Large intestine (tissue), 3 donors: ENCODE data around the gene TNFRSF8. TPM values are rescaled to one million over a fixed set of nuclear protein-coding genes. Genes with fewer than 3 reads are reported as not detected.

Experiments
- DNase-seq, 2 donors: peaks; one replicate each; pipeline versions ENCODE4 v3.0.0 to v3.0.0-alpha.2; 2013
- H3K27ac ChIP-seq: one replicate; pipeline ENCODE4 v1.5.1; 2013; ENCODE audit warnings: low read length
- H3K27me3 ChIP-seq: 2 replicates; pipeline ENCODE4 v1.6.1; 2013; ENCODE audit warnings: low read length; ENCODE audit not compliant: control insufficient read depth, insufficient read depth
- H3K36me3 ChIP-seq: 2 replicates; pipeline ENCODE4 v1.6.1; 2013; ENCODE audit warnings: low read length; ENCODE audit not compliant: control insufficient read depth, insufficient read depth
- H3K4me1 ChIP-seq: one replicate; pipeline ENCODE4 v1.6.1; 2013; ENCODE audit warnings: low read length; ENCODE audit not compliant: control insufficient read depth, insufficient read depth
- H3K4me3 ChIP-seq: one replicate; pipeline ENCODE4 v1.5.1; 2013; ENCODE audit warnings: low read length
- H3K9me3 ChIP-seq: one replicate; pipeline ENCODE4 v1.6.1; 2013; ENCODE audit warnings: mild to moderate bottlenecking, low read depth, low read length, moderate library complexity; ENCODE audit not compliant: control insufficient read depth
- whole genome bisulfite sequencing: methylation state at CpG from one replicate; pipeline ENCODE4 v1.1.5; 2013; ENCODE audit warnings: low lambda C conversion rate; ENCODE audit not compliant: insufficient coverage; 5-methylcytosine and 5-hydroxymethylcytosine counted together
- polyA plus RNA-seq: library from polyadenylated mRNA; unstranded; fragments of 120-200 nt; gene quantifications from one replicate; pipeline ENCODE4 v1.2.1, GENCODE V29; 2013

Gene TNFRSF8
- polyA plus RNA-seq, 1 donor, result 0.25 TPM

DNA sequence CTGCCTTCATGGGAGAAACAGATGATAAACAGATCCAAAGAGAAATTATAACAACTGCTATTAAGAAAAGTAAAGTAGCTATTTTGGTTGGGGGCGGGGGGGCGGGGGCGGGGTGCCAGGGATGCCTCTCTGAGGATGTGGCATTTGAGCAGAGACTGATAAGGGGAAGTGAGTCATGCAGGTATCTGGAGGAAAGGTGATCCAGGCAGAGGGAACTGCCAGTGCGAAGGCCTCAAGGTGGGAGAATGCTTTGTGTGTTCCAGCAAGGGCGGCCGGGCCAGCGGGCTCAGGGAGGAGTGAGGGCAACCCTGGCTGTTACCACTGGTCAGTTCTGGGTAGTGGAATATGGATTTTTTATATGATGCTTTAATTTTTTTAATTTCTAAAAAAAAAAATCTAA, 96.7 kb downstream of the TNFRSF8 start:
- Histone ChIP-seq H3K4me1 (peaks cover 10% of the 10 kb centered on the region), H3K27me3 (no peaks in the 10 kb centered on the region), H3K4me3 (no peak overlapping the region), H3K36me3 (no peaks in the 10 kb centered on the region), H3K9me3 (no peaks in the 10 kb centered on the region), H3K27ac (no peak overlapping the region)
- WGBS, result no CpG with 5 or more reads among the region's 7 CpGs
- no peak for DNase-seq

GRCh38 chr1:12161324-12161661, 98.2 kb downstream of the TNFRSF8 start:
- no peak overlapping the region for H3K4me3 ChIP-seq
- H3K27me3 ChIP-seq, result no peaks in the 10 kb centered on the region
- H3K4me1 ChIP-seq, result peaks cover 10% of the 10 kb centered on the region
- no peaks in the 10 kb centered on the region for H3K9me3 ChIP-seq
- no peaks in the 10 kb centered on the region for H3K36me3 ChIP-seq
- WGBS, result no CpG with 5 or more reads among the region's 2 CpGs
- no peak overlapping the region for H3K27ac ChIP-seq
- DNase-seq, result no peak

DNA sequence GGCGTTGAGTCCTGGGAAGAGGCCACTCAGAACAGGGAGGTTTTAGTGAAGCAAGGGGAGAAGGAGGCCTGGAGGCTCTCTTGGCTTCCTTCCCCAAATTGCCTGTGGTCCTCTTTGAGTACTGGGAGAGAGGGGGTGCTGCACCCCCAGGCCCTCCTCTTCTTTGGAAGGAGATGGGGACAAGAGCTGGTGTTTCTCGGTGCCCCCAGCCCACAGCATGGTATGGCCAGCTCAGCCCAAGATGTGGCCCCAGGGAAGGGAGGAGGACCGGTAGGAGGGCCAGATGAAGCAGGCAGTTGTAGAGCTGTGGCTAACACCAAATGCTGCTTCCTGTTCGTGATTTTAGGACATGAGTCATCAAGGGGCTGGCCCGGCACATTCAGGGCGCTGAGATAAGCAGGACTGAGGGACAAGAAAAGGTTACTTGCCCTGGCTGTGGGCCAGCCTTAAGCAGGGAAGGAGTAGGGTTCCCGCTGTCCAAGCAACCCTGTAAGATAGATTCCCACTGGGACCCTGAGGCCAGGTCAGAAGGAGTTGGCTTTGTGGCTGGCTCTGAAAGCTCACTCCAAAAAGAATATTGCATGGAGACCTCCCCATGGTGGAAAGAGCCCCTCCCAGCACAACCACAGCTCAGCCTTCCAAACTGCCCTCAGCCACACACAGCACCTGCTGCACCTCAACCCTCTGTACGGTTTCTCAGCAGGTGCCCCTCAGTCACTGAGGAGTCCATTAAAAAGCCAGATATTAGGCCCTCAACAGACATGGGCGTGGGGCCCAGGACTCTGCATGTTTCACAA, 98.8 kb downstream of the TNFRSF8 start:
- Histone ChIP-seq H3K27ac (no peak overlapping the region), H3K9me3 (no peaks in the 10 kb centered on the region), H3K36me3 (no peaks in the 10 kb centered on the region), H3K4me1 (peaks cover 10% of the 10 kb centered on the region), H3K4me3 (no peak overlapping the region), H3K27me3 (no peaks in the 10 kb centered on the region)
- no CpG with 5 or more reads among the region's 9 CpGs for WGBS
- peak in 1 of 2 donors; percentile 69 for DNase-seq

GRCh38 chr1:12162459-12163137, 99.5 kb downstream of the TNFRSF8 start:
- H3K36me3 ChIP-seq, result no peaks in the 10 kb centered on the region
- WGBS, result 100% methylated on average over 2 of the region's 11 CpGs
- peaks cover 10% of the 10 kb centered on the region for H3K4me1 ChIP-seq
- DNase-seq, result no peak
- peaks cover 3% of the 10 kb centered on the region for H3K27me3 ChIP-seq
- H3K27ac ChIP-seq, result no peak overlapping the region
- H3K9me3 ChIP-seq, result no peaks in the 10 kb centered on the region
- H3K4me3 ChIP-seq, result no peak overlapping the region

- Histone ChIP-seq H3K27me3 (peaks cover 3% of the 10 kb centered on the region), H3K4me1 (peaks cover 10% of the 10 kb centered on the region), H3K4me3 (no peak overlapping the region), H3K27ac (no peak overlapping the region), H3K9me3 (no peaks in the 10 kb centered on the region), H3K36me3 (no peaks in the 10 kb centered on the region)
- DNase-seq, result no peak
- WGBS, result no CpG with 5 or more reads among the region's 9 CpGs
These were observed 100.1 kb downstream of the TNFRSF8 start for GRCh38 chr1:12163210-12163609.

- H3K9me3 ChIP-seq, result no peaks in the 10 kb centered on the region
- H3K36me3 ChIP-seq, result no peaks in the 10 kb centered on the region
- no CpG with 5 or more reads among the region's 5 CpGs for WGBS
- H3K4me3 ChIP-seq, result no peak overlapping the region
- DNase-seq, result no peak
- no peak overlapping the region for H3K27ac ChIP-seq
- H3K27me3 ChIP-seq, result peaks cover 3% of the 10 kb centered on the region
- H3K4me1 ChIP-seq, result peaks cover 10% of the 10 kb centered on the region
These were observed 101.1 kb downstream of the TNFRSF8 start for GRCh38 chr1:12164210-12164609.

- H3K27ac ChIP-seq, result no peak overlapping the region
- no CpG with 5 or more reads among the region's 4 CpGs for WGBS
- no peak for DNase-seq
- no peak overlapping the region for H3K4me3 ChIP-seq
- no peaks in the 10 kb centered on the region for H3K9me3 ChIP-seq
- peaks cover 3% of the 10 kb centered on the region for H3K27me3 ChIP-seq
- no peaks in the 10 kb centered on the region for H3K36me3 ChIP-seq
- H3K4me1 ChIP-seq, result peaks cover 10% of the 10 kb centered on the region
These were observed 102.2 kb downstream of the TNFRSF8 start for GRCh38 chr1:12165342-12165741.

- peak in 1 of 2 donors; percentile 79 for DNase-seq
- H3K27me3 ChIP-seq, result peaks cover 3% of the 10 kb centered on the region
- H3K9me3 ChIP-seq, result no peaks in the 10 kb centered on the region
- H3K36me3 ChIP-seq, result no peaks in the 10 kb centered on the region
- WGBS, result no CpG with 5 or more reads among the region's 79 CpGs
- no peak within 1 kb of the TSS for H3K27ac ChIP-seq
- peak within 1 kb of the TSS; percentile 54 for H3K4me3 ChIP-seq
- peaks cover 3% of the 10 kb centered on the region for H3K4me1 ChIP-seq
These were observed 103.9 kb downstream of the TNFRSF8 start, which contains the start of gene TNFRSF1B for GRCh38 chr1:12166834-12167492. Gene TNFRSF1B (plus strand): TSS chr1:12166991. CDS start chr1:12167092, 101 bp downstream.

DNA sequence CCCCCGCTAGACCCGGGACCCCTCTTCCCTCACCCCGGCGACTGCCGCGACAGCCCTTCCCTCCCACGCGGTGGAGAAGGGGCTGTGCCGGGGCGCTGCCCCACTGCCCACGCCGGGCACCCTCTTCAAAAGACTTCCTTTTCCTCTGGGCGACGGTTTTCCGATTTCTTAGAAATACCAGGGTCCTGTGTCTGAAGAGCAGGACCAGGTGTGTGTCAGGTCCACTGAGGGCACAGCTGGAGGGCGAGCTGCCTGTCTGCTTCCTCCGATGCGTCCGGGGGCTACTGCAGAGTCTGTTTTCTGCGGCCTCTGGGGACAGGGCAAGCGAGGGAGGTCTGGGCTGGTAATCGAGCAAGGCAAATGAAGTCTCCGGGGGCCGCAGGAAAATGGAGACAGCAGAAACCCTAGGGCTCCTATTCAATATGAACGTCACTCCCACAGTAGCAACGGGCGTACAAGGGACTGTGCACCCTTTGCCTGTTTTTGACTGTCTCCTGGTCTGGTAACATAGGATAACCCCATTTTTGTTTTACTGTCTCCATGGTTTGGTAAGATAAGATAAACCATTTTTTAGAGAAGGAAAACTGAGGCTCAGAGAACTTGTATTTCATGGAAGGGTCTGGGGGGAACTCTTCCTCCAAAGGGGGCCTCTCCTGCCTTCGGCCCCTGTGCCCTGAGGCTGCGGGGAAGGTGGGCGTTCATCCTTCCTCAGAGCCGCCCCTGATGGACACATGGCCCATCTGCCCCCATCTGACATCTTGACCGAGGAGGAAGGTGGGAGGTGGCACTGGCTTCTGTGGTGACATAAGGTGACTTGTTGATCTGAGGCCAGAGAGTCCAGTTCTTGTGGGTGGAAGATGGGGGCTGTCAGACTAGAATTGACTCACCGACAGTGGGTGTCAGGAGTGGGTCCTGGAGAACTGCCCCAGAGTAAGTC, 104.7 kb downstream of the TNFRSF8 start:
- H3K27me3 ChIP-seq, result peaks cover 3% of the 10 kb centered on the region
- no peaks in the 10 kb centered on the region for H3K9me3 ChIP-seq
- H3K4me3 ChIP-seq, result peak overlapping the region; percentile 54
- no peaks in the 10 kb centered on the region for H3K36me3 ChIP-seq
- H3K4me1 ChIP-seq, result no peaks in the 10 kb centered on the region
- H3K27ac ChIP-seq, result no peak overlapping the region
- DNase-seq, result no peak
- WGBS, result no CpG with 5 or more reads among the region's 33 CpGs
